Measurements from ENCODE around the gene NDST4.

The NDST4 gene

GRCh38 chr4:114924311-114924710, 189.1 kb downstream of the NDST4 start:
- Histone ChIP-seq H3K27me3 (ENCODE audit: control insufficient read depth, insufficient read depth, low read length) (no peaks in the 10 kb centered on the region), H3K4me3 (ENCODE audit: low read depth, low read length) (no peak overlapping the region), H2AFZ (no peak overlapping the region), H3K79me2 (no peaks in the 10 kb centered on the region), H3K4me1 (no peaks in the 10 kb centered on the region), H3K36me3 (ENCODE audit: control insufficient read depth, insufficient read depth, low read length) (no peaks in the 10 kb centered on the region), H3K4me2 (ENCODE audit: low read length) (no peak overlapping the region), H3K9me3 (ENCODE audit: control insufficient read depth, low read length) (no peaks in the 10 kb centered on the region), H3K27ac (no peak overlapping the region), H3K9ac (no peak overlapping the region)
- no peak for TF ChIP-seq CTCF (IDR thresholded peaks at IDR 0.05)

- H3K9ac ChIP-seq = no peak overlapping the region
- H3K9me3 ChIP-seq (ENCODE audit: control insufficient read depth, low read length) = no peaks in the 10 kb centered on the region
- TF ChIP-seq CTCF (IDR thresholded peaks at IDR 0.05) = no peak
- no peak overlapping the region for H3K4me3 ChIP-seq (ENCODE audit: low read depth, low read length)
- no peaks in the 10 kb centered on the region for H3K27me3 ChIP-seq (ENCODE audit: control insufficient read depth, insufficient read depth, low read length)
- no peaks in the 10 kb centered on the region for H3K79me2 ChIP-seq
- H3K27ac ChIP-seq = no peak overlapping the region
- no peaks in the 10 kb centered on the region for H3K36me3 ChIP-seq (ENCODE audit: control insufficient read depth, insufficient read depth, low read length)
- no peak overlapping the region for H3K4me2 ChIP-seq (ENCODE audit: low read length)
- no peak overlapping the region for H2AFZ ChIP-seq
- H3K4me1 ChIP-seq = no peaks in the 10 kb centered on the region
These were observed 190.9 kb downstream of the NDST4 start for GRCh38 chr4:114922592-114922933.

- Histone ChIP-seq H2AFZ (no peak overlapping the region), H3K4me2 (ENCODE audit: low read length) (no peak overlapping the region), H3K9me3 (ENCODE audit: control insufficient read depth, low read length) (no peaks in the 10 kb centered on the region), H3K4me1 (no peaks in the 10 kb centered on the region), H3K4me3 (ENCODE audit: low read depth, low read length) (no peak overlapping the region), H3K9ac (no peak overlapping the region), H3K36me3 (ENCODE audit: control insufficient read depth, insufficient read depth, low read length) (no peaks in the 10 kb centered on the region), H3K79me2 (no peaks in the 10 kb centered on the region), H3K27me3 (ENCODE audit: control insufficient read depth, insufficient read depth, low read length) (no peaks in the 10 kb centered on the region), H3K27ac (no peak overlapping the region)
- no peak for TF ChIP-seq CTCF (IDR thresholded peaks at IDR 0.05)
These were observed 191.4 kb downstream of the NDST4 start for GRCh38 chr4:114921790-114922591.

- H3K27me3 ChIP-seq (ENCODE audit: control insufficient read depth, insufficient read depth, low read length) = no peaks in the 10 kb centered on the region
- no peak for TF ChIP-seq CTCF (IDR thresholded peaks at IDR 0.05)
- no peak overlapping the region for H3K4me3 ChIP-seq (ENCODE audit: low read depth, low read length)
- no peaks in the 10 kb centered on the region for H3K9me3 ChIP-seq (ENCODE audit: control insufficient read depth, low read length)
- no peaks in the 10 kb centered on the region for H3K36me3 ChIP-seq (ENCODE audit: control insufficient read depth, insufficient read depth, low read length)
- H3K79me2 ChIP-seq = no peaks in the 10 kb centered on the region
- no peak overlapping the region for H3K27ac ChIP-seq
- no peak overlapping the region for H3K9ac ChIP-seq
- no peak overlapping the region for H3K4me2 ChIP-seq (ENCODE audit: low read length)
- no peaks in the 10 kb centered on the region for H3K4me1 ChIP-seq
- H2AFZ ChIP-seq = no peak overlapping the region
These were observed 192.2 kb downstream of the NDST4 start for GRCh38 chr4:114921191-114921590.

- no peak overlapping the region for H3K4me2 ChIP-seq (ENCODE audit: low read length)
- no peaks in the 10 kb centered on the region for H3K79me2 ChIP-seq
- H3K4me1 ChIP-seq = no peaks in the 10 kb centered on the region
- no peak for TF ChIP-seq CTCF (IDR thresholded peaks at IDR 0.05)
- no peak overlapping the region for H3K27ac ChIP-seq
- no peak overlapping the region for H3K4me3 ChIP-seq (ENCODE audit: low read depth, low read length)
- no peak overlapping the region for H2AFZ ChIP-seq
- H3K9ac ChIP-seq = no peak overlapping the region
- no peaks in the 10 kb centered on the region for H3K9me3 ChIP-seq (ENCODE audit: control insufficient read depth, low read length)
- no peaks in the 10 kb centered on the region for H3K27me3 ChIP-seq (ENCODE audit: control insufficient read depth, insufficient read depth, low read length)
- no peaks in the 10 kb centered on the region for H3K36me3 ChIP-seq (ENCODE audit: control insufficient read depth, insufficient read depth, low read length)
These were observed 202.3 kb downstream of the NDST4 start for GRCh38 chr4:114911111-114911510.

Measured in parathyroid adenoma (tissue), 2 donors.